PC-3 (cell line): ENCODE results near the gene NFKB2. TPM values are rescaled to one million over a fixed set of nuclear protein-coding genes. Genes with fewer than 3 reads are reported as not detected.

Source experiments
- ATAC-seq: fragments of 200-7000 bp; cut with Tn5 transposase; 2 replicates; pipeline ENCODE4 v1.9.1; 2020; ENCODE audit warnings: mild to moderate bottlenecking, moderate library complexity
- BruUV-seq: library from RNA; stranded (reverse); fragments of 400-500 nt; replicated peaks from 2 replicates; lab custom pipeline; 2021; lab: Mats Ljungman, UMichigan
- CTCF ChIA-PET: fragments of 300-600 bp; sonication (Branson Sonifier 250); formaldehyde crosslinking; loops from one replicate; lab custom pipeline; 2022; ENCODE audit warnings: antibody characterized with exemption; lab: Charles Lee
- POLR2A ChIA-PET: fragments of 300-600 bp; sonication (Branson Sonifier 250); formaldehyde crosslinking; loops from one replicate; lab custom pipeline; 2022; ENCODE audit warnings: antibody characterized with exemption; ENCODE audit not compliant: unreplicated experiment; lab: Charles Lee
- DNase-seq: peaks from one replicate; pipeline ENCODE4 v3.0.0-alpha.2; 2015
- H2AFZ ChIP-seq: fragments of 300-600 bp; sonication (generic); 2 replicates; pipeline ENCODE4 v1.6.0; 2016; ENCODE audit warnings: antibody characterized with exemption, low read length
- H3F3A ChIP-seq: fragments of 300-600 bp; sonication (generic); one replicate; pipeline ENCODE4 v1.6.0; 2017; ENCODE audit warnings: antibody characterized with exemption, low read length, control low read depth, mild to moderate bottlenecking; ENCODE audit not compliant: unreplicated experiment
- H3K27ac ChIP-seq: fragments of 300-600 bp; sonication (generic); 2 replicates; pipeline ENCODE4 v1.5.1; 2016; ENCODE audit warnings: mild to moderate bottlenecking, low read length
- H3K27me3 ChIP-seq: fragments of 300-600 bp; sonication (generic); 2 replicates; pipeline ENCODE4 v1.6.1; 2016; ENCODE audit warnings: low read length, mixed read lengths
- H3K36me3 ChIP-seq: fragments of 300-600 bp; sonication (generic); 2 replicates; pipeline ENCODE4 v1.6.1; 2016; ENCODE audit warnings: low read depth, mixed run types, low read length, mixed read lengths
- H3K4me1 ChIP-seq: fragments of 300-600 bp; sonication (generic); 2 replicates; pipeline ENCODE4 v1.5.1; 2016; ENCODE audit warnings: low read length; ENCODE audit not compliant: insufficient read depth
- H3K4me2 ChIP-seq: fragments of 300-600 bp; sonication (generic); 2 replicates; pipeline ENCODE4 v1.6.0; 2016; ENCODE audit warnings: low read length
- H3K4me3 ChIP-seq: fragments of 300-600 bp; sonication (generic); 2 replicates; pipeline ENCODE4 v1.5.1; 2016; ENCODE audit warnings: mild to moderate bottlenecking, low read length, mixed read lengths
- H3K79me2 ChIP-seq: fragments of 300-600 bp; sonication (generic); 2 replicates; pipeline ENCODE4 v1.6.1; 2017; ENCODE audit warnings: low read length, mixed read lengths
- H3K9ac ChIP-seq: fragments of 300-600 bp; sonication (generic); 2 replicates; pipeline ENCODE4 v1.6.0; 2016; ENCODE audit warnings: mild to moderate bottlenecking, low read length
- H3K9me2 ChIP-seq: fragments of 300-600 bp; sonication (generic); replicated peaks from 2 replicates; pipeline ENCODE4 v1.6.1; 2016; ENCODE audit warnings: mixed run types, low read length, mixed read lengths
- H3K9me3 ChIP-seq: fragments of 300-600 bp; sonication (generic); 2 replicates; pipeline ENCODE4 v1.6.1; 2016; ENCODE audit warnings: low read length, mixed read lengths
- H4K20me1 ChIP-seq: fragments of 300-600 bp; sonication (generic); 2 replicates; pipeline ENCODE4 v1.6.1; 2016; ENCODE audit warnings: low read length, mixed read lengths
- EZH2 ChIP-seq: fragments of 300-600 bp; sonication (generic); IDR thresholded peaks from one replicate; pipeline ENCODE4 v1.6.1; 2017; ENCODE audit warnings: antibody characterized with exemption, mild to moderate bottlenecking, low read length; ENCODE audit not compliant: unreplicated experiment
- EZH2phosphoT487 ChIP-seq: fragments of 300-600 bp; sonication (generic); IDR thresholded peaks from 2 replicates; pipeline ENCODE4 v1.6.1; 2018; ENCODE audit warnings: mild to moderate bottlenecking, antibody characterized with exemption, low read length, borderline replicate concordance
- intact Hi-C: fragments of 100-400 bp; cut with micrococcal nuclease; formaldehyde crosslinking; loops from 2 replicates; pipeline ENCODE4 v1.9.0; 2023
- total RNA-seq: library from RNA; depleted of rRNA; stranded (reverse); fragments of >200 nt; gene quantifications from 2 replicates; pipeline ENCODE4 v1.2.3, GENCODE V29; 2014
- TF ChIP-seq, protein P1 (sequence below): fragments of 300-600 bp; sonication (generic); conservative IDR thresholded peaks from 2 replicates; pipeline ENCODE4 v1.5.1; 2017; ENCODE audit warnings: antibody characterized with exemption, low read depth, mild to moderate bottlenecking, low read length

The NFKB2 gene
- total RNA-seq, 1 experiment from 2014 or later, result 45.0 TPM

DNA sequence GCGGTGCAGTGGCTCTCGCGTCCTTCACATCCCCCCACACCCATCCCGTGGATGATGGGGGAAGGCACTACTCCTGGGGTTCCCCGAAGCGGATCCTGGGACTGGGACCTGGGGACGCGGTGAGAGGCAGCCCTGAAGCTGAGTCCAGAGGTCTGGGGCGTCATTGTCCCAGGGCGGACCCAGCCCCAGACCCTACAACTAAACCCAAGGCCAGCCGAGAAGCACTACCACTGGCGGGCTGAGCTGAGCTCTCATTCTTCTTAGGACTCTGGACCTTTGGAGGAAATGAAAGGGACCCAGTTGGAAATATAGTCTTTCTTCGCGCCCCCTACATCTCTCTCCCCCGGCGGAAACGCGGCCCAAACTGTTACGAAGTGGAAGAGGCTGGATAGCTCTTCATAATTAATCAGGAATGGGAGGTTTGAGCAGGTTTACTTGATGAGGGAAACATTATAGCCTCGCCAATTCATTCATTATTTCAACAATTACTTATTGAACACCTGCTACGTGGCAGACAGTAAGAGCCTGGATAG lies 24.7 kb downstream of the NFKB2 start:
- peaks cover 11% of the 10 kb centered on the region; the same call in 1 of the 2 replicates for H3K79me2 ChIP-seq
- H3K27me3 ChIP-seq, result no peaks in the 10 kb centered on the region
- CTCF ChIA-PET, result interaction anchor here (0.9 to 1.0 kb wide), 2 partner anchors 21 to 164 kb away, joined by 3 read pairs; no protein-coding TSS in a partner anchor
- POLR2A ChIA-PET, result interaction anchor here (0.7 kb wide), 1 partner anchor 348 kb away, joined by 3 read pairs; no protein-coding TSS in a partner anchor
- intact Hi-C loops, result no loop called here
- TF ChIP-seq EZH2phosphoT487, result no peak
- TF ChIP-seq EZH2, result no peak
- TF ChIP-seq, protein P1, sequence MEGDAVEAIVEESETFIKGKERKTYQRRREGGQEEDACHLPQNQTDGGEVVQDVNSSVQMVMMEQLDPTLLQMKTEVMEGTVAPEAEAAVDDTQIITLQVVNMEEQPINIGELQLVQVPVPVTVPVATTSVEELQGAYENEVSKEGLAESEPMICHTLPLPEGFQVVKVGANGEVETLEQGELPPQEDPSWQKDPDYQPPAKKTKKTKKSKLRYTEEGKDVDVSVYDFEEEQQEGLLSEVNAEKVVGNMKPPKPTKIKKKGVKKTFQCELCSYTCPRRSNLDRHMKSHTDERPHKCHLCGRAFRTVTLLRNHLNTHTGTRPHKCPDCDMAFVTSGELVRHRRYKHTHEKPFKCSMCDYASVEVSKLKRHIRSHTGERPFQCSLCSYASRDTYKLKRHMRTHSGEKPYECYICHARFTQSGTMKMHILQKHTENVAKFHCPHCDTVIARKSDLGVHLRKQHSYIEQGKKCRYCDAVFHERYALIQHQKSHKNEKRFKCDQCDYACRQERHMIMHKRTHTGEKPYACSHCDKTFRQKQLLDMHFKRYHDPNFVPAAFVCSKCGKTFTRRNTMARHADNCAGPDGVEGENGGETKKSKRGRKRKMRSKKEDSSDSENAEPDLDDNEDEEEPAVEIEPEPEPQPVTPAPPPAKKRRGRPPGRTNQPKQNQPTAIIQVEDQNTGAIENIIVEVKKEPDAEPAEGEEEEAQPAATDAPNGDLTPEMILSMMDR, result no peak
- peak overlapping the region; percentile 92 for H3K4me2 ChIP-seq
- H3K9ac ChIP-seq, result peak overlapping the region; percentile 77; the same call in 1 of the 2 replicates
- ATAC-seq, result no peak
- H3K4me1 ChIP-seq, result peaks cover 20% of the 10 kb centered on the region
- no peaks in the 10 kb centered on the region for H4K20me1 ChIP-seq
- no peak overlapping the region for H3K27ac ChIP-seq
- H3K9me3 ChIP-seq, result no peaks in the 10 kb centered on the region
- H3K36me3 ChIP-seq, result 0 out of 2 replicates have a peak, but pooled peaks cover 4% of the 10 kb centered on the region
- H3F3A ChIP-seq, result no peaks in the 10 kb centered on the region
- BruUV-seq, result TSS peak; percentile 59
- peak overlapping the region; percentile 88 for H3K4me3 ChIP-seq
- H3K9me2 ChIP-seq, result no peaks in the 10 kb centered on the region
- DNase-seq, result no peak
- peak overlapping the region; percentile 89 for H2AFZ ChIP-seq

DNA sequence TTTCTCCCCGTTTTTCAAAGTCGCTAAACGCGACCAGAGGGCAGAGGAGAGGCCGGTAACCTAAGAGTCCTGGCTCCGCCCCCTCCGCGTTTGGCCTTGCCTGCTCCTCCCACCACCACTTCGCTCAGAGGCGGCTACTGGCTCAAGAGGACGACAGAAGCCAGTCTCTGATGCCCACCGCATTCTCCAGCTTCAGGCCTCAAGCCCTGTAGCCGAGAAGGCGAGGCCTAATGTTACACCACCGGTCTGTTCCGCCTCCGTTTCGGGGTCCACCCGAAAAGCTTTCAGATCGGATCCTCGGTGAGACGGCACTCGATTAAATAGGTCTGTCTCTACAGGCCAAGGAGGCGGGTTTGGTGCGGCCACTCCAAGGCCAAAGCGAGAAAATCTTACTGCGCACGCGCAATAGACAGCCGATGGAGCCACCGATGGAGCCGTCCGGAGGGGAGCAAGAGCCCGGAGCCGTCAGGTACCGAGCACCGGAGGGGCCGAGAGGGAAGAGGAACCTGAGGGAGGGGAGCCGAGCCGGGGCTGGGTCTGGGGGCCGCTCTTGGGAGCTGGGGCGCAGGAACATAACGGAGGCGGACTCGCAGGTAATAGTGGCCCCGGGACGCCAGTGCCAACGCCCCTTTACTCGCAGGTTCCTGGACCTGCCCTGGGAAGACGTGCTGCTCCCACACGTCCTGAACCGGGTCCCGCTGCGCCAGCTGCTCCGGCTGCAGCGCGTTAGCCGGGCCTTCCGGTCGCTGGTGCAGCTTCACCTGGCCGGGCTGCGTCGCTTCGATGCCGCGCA lies 25.4 kb downstream of the NFKB2 start, which contains the start of gene FBXL15:
Gene FBXL15, plus strand, starts transcription at position 123 of the 793 bp plus-strand sequence. Its CDS starts 294 bp downstream, at position 417.
- Histone ChIP-seq H3K27me3 (no peaks in the 10 kb centered on the region), H3K4me3 (peak within 1 kb of the TSS; percentile 88), H4K20me1 (no peaks in the 10 kb centered on the region), H2AFZ (peak within 1 kb of the TSS; percentile 89), H3K4me2 (peak within 1 kb of the TSS; percentile 92), H3K27ac (peak within 1 kb of the TSS; percentile 53), H3K9me2 (no peaks in the 10 kb centered on the region), H3K9me3 (no peaks in the 10 kb centered on the region), H3K4me1 (peaks cover 20% of the 10 kb centered on the region), H3K9ac (peak within 1 kb of the TSS; percentile 77), H3K36me3 (0 out of 2 replicates have a peak, but pooled peaks cover 4% of the 10 kb centered on the region), H3F3A (no peaks in the 10 kb centered on the region), H3K79me2 (peaks cover 11% of the 10 kb centered on the region; the same call in 1 of the 2 replicates)
- POLR2A ChIA-PET, result interaction anchor here (0.7 kb wide), 1 partner anchor 348 kb away, joined by 3 read pairs; no protein-coding TSS in a partner anchor
- intact Hi-C loops, result no loop called here
- no peak for TF ChIP-seq EZH2phosphoT487
- no peak for TF ChIP-seq EZH2
- TF ChIP-seq, protein P1, result no peak
- peak; percentile 94 for DNase-seq
- CTCF ChIA-PET, result interaction anchor here (1.0 kb wide), 1 partner anchor 163 kb away, joined by 3 read pairs; no protein-coding TSS in a partner anchor
- TSS peak; percentile 55 for BruUV-seq
- ATAC-seq, result peak; percentile 61
